K562 (cell line): Measurements from ENCODE around the gene THSD8. TPM values are rescaled to one million over a fixed set of nuclear protein-coding genes. Genes with fewer than 3 reads are reported as not detected.
A peak's percentile ranks its signal among the peaks of the same experiment; 100 is the strongest.

Experiments
- CEBPG ChIP-seq, 3 experiments: fragments of 200-800 bp in 1 of 3; sonication (Bioruptor generic) in 1 of 3; sonication (generic) in 1 of 3; formaldehyde crosslinking in 1 of 3; IDR thresholded peaks in 2 of 3; conservative IDR thresholded peaks in 1 of 3; 2 replicates each; pipeline versions ENCODE4 v1.6.1 to v1.8.0; 2016 to 2022; ENCODE audit warnings: missing compliant biosample characterization in 2 of 3, missing genetic modification characterization in 2 of 3, mild to moderate bottlenecking in 1 of 3, missing genetic modification reagents in 1 of 3
- LCOR ChIP-seq: sonication (generic); formaldehyde crosslinking; IDR thresholded peaks from 2 replicates; pipeline ENCODE4 v1.8.0; 2022; ENCODE audit warnings: mild to moderate bottlenecking, missing genetic modification reagents
- MITF ChIP-seq: IDR thresholded peaks from 2 replicates; pipeline ENCODE4 v1.6.1; 2014; ENCODE audit warnings: antibody characterized with exemption
- NCOR1 ChIP-seq: fragments of 450-650 bp; IDR thresholded peaks from 2 replicates; pipeline ENCODE4 v1.6.1; 2016; ENCODE audit warnings: mild to moderate bottlenecking, moderate library complexity
- NONO ChIP-seq, 2 experiments: fragments of 200-400 bp in 1 of 2; fragments of 450-650 bp in 1 of 2; formaldehyde crosslinking in 1 of 2; IDR thresholded peaks; 2 replicates each; pipeline ENCODE4 v1.6.1; 2017; ENCODE audit warnings: low read depth in 2 of 2, mild to moderate bottlenecking in 2 of 2, moderate library complexity in 2 of 2, low read length in 1 of 2
- NR3C1 ChIP-seq: sonication (generic); formaldehyde crosslinking; IDR thresholded peaks from 2 replicates; pipeline ENCODE4 v1.8.1; 2022; ENCODE audit warnings: missing genetic modification reagents
- POLR2G ChIP-seq: fragments of 200-400 bp; formaldehyde crosslinking; IDR thresholded peaks from 2 replicates; pipeline ENCODE4 v1.6.1; 2017; ENCODE audit warnings: low read depth, mild to moderate bottlenecking, antibody characterized with exemption, low read length, moderate library complexity
- PPARD ChIP-seq: fragments of 250-450 bp; sonication (Bioruptor Pico); IDR thresholded peaks from 2 replicates; pipeline ENCODE4 v1.8.0; 2022; ENCODE audit warnings: inconsistent platforms, mild to moderate bottlenecking, moderate library complexity
- RBM14 ChIP-seq: fragments of 200-400 bp; formaldehyde crosslinking; IDR thresholded peaks from 2 replicates; pipeline ENCODE4 v1.6.1; 2018; ENCODE audit warnings: low read depth, mild to moderate bottlenecking, low read length, moderate library complexity, borderline replicate concordance; ENCODE audit not compliant: insufficient read depth
- SRF ChIP-seq, 2 experiments: fragments of 250-450, 450-650 bp in 1 of 2; sonication (Bioruptor Pico) in 1 of 2; sonication (generic) in 1 of 2; formaldehyde crosslinking; IDR thresholded peaks; 2 replicates each; pipeline versions ENCODE4 v1.5.0 to v1.5.1; 2020 to 2022; ENCODE audit warnings: mild to moderate bottlenecking in 1 of 2, missing genetic modification reagents in 1 of 2
- TFAP4 ChIP-seq: sonication (generic); formaldehyde crosslinking; IDR thresholded peaks from 2 replicates; pipeline ENCODE4 v1.8.0; 2022; ENCODE audit warnings: missing genetic modification reagents, mild to moderate bottlenecking, moderate library complexity, borderline replicate concordance
- ZNF121 ChIP-seq: sonication (generic); formaldehyde crosslinking; conservative IDR thresholded peaks from 2 replicates; pipeline ENCODE4 v1.8.0; 2022; ENCODE audit warnings: missing genetic modification reagents
- ZNF232 ChIP-seq: sonication (generic); formaldehyde crosslinking; IDR thresholded peaks from 2 replicates; pipeline ENCODE4 v1.8.0; 2022; ENCODE audit warnings: mild to moderate bottlenecking, missing genetic modification reagents
- ZNF592 ChIP-seq: fragments of 450-650 bp; IDR thresholded peaks from 2 replicates; pipeline ENCODE4 v1.6.1; 2017; ENCODE audit warnings: antibody characterized with exemption, mild to moderate bottlenecking
- ZNF655 ChIP-seq: fragments of 250-450 bp; sonication (Bioruptor Pico); IDR thresholded peaks from 2 replicates; pipeline ENCODE4 v1.5.0; 2021
- polyA plus RNA-seq, 8 experiments: library from polyadenylated mRNA; depleted of rRNA in 4 of 8; stranded (reverse) in 5 of 8; unstranded in 3 of 8; fragments of >200 nt; fragmentation: Nextera tagmentation in 2 of 8; fragmentation: Illumina TruSeq in 1 of 8; extraction: Ambion mirVana in 2 of 8; extraction: Trizol in 1 of 8; gene quantifications; 2 replicates each; pipeline versions ENCODE4 v1.2.1 to v1.2.3, GENCODE V29; 2011 to 2014; ENCODE audit warnings: inconsistent platforms in 1 of 8, missing spikeins in 1 of 8
- total RNA-seq, 7 experiments: library from RNA; depleted of rRNA in 6 of 7; stranded (reverse); fragments of >200 nt in 6 of 7; fragmentation: Illumina TruSeq in 2 of 7; extraction: Trizol in 2 of 7; gene quantifications; 2 replicates each; pipeline versions ENCODE4 v1.2.1 to v1.2.3, GENCODE V29; 2011 to 2021; ENCODE audit warnings: low replicate concordance in 1 of 7

The THSD8 gene
- total and polyA plus RNA-seq, 9 of the 15 experiments (the other 6 are each of a cell fraction or from before 2014, with no cell fraction given) = 8.4 to 42.4 (median 19.9) TPM; not detected in 2

GRCh38 chr19:12791345-12792050 lies 10.4 kb upstream of the THSD8 start, which contains the start of gene JUNB (continued):
- TF ChIP-seq RBM14 = 0 out of 2 replicates have a peak, but pooled peaks have one; percentile 73
- peak; percentile 75 to 84 for TF ChIP-seq SRF (CRISPR knock-in tag; IDR thresholded peaks at IDR 0.05)
- peak; percentile 95 for TF ChIP-seq TFAP4
- TF ChIP-seq ZNF121 (CRISPR knock-in tag) = no peak
- peak; percentile 83; the same call in 1 of the 2 replicates for TF ChIP-seq NR3C1
- TF ChIP-seq MITF = peak; percentile 17; the same call in 1 of the 2 replicates
- no peak for TF ChIP-seq PPARD (CRISPR knock-in tag)
- no peak for TF ChIP-seq ZNF592
- TF ChIP-seq ZNF655 (CRISPR knock-in tag) = no peak
- TF ChIP-seq CEBPG (CRISPR knock-in tag; IDR thresholded peaks at IDR 0.05) = no peak
- TF ChIP-seq CEBPG (tag; conservative IDR thresholded peaks at IDR 0.05 in 1 of 2, IDR thresholded peaks at IDR 0.05 in 1 of 2) = no peak
- TF ChIP-seq LCOR (CRISPR knock-in tag) = peak; percentile 92
- peak; percentile 92 to 100 for TF ChIP-seq NONO (IDR thresholded peaks at IDR 0.05; ENCODE audit: low read depth in 2 of 2, low read length in 1 of 2)
- TF ChIP-seq POLR2G = peak; percentile 99
- TF ChIP-seq ZNF232 (CRISPR knock-in tag) = no peak
- peak; percentile 78 for TF ChIP-seq NCOR1
